H1 (cell line): ENCODE data around the gene PPP6R1. TPM values are rescaled to one million over a fixed set of nuclear protein-coding genes. Genes with fewer than 3 reads are reported as not detected.

Experiments
- CTCF ChIA-PET: fragments of 300-600 bp; sonication (Branson Sonifier 250); formaldehyde crosslinking; loops from one replicate; lab custom pipeline; 2021; ENCODE audit not compliant: partially characterized antibody; lab: Charles Lee
- POLR2A ChIA-PET: fragments of 300-600 bp; sonication (Branson Sonifier 250); formaldehyde crosslinking; loops from one replicate; lab custom pipeline; 2021; ENCODE audit warnings: inconsistent platforms; ENCODE audit not compliant: partially characterized antibody; lab: Charles Lee
- DNase-seq, 2 experiments: peaks; one replicate each; pipeline versions ENCODE4 v3.0.0 to v3.0.0-alpha.2; 2010 to 2022; ENCODE audit warnings: low spot score in 2 of 2, low read depth in 1 of 2, mixed read lengths in 1 of 2
- FAIRE-seq: peaks from 2 replicates; lab custom pipeline; 2011; peaks lifted over from hg19 to GRCh38; lab: Jason Lieb, UNC
- H2AFZ ChIP-seq: 2 replicates; pipeline ENCODE4 v1.8.1; 2012; ENCODE audit warnings: low read length, inconsistent platforms
- H2AK5ac ChIP-seq: 2 replicates; pipeline ENCODE4 v1.6.1; 2013; ENCODE audit warnings: low read depth, low read length
- H2BK120ac ChIP-seq: replicated peaks from 2 replicates; pipeline ENCODE3; 2013; ENCODE audit warnings: low read depth, low read length, inconsistent platforms
- H2BK12ac ChIP-seq: 2 replicates; pipeline ENCODE4 v1.6.1; 2013; ENCODE audit warnings: low read depth, low read length
- H2BK15ac ChIP-seq: 2 replicates; pipeline ENCODE4 v1.6.1; 2013; ENCODE audit warnings: low read length
- H2BK20ac ChIP-seq: 2 replicates; pipeline ENCODE4 v1.6.1; 2013; ENCODE audit warnings: low read length
- H2BK5ac ChIP-seq: 2 replicates; pipeline ENCODE4 v1.6.1; 2013; ENCODE audit warnings: low read depth, low read length
- H3K14ac ChIP-seq: 2 replicates; pipeline ENCODE4 v1.6.1; 2013; ENCODE audit warnings: inconsistent platforms; ENCODE audit not compliant: insufficient read length
- H3K18ac ChIP-seq: 2 replicates; pipeline ENCODE4 v1.6.1; 2013; ENCODE audit warnings: low read length; ENCODE audit errors: extremely low read depth
- H3K23ac ChIP-seq: 2 replicates; pipeline ENCODE4 v1.6.1; 2013; ENCODE audit warnings: inconsistent platforms; ENCODE audit not compliant: insufficient read length
- H3K23me2 ChIP-seq: 2 replicates; pipeline ENCODE4 v1.6.1; 2013; ENCODE audit warnings: low read depth, low read length
- H3K27ac ChIP-seq: 2 replicates; pipeline ENCODE4 v1.6.1; 2011; ENCODE audit warnings: low read depth, low read length, inconsistent platforms
- H3K27me3 ChIP-seq, 4 experiments: replicated peaks in 1 of 4; 1 replicate in 1 of 4; 2 replicates in 3 of 4; pipeline versions ENCODE4 v1.6.1 to v1.8.1; 2011 to 2013; ENCODE audit warnings: low read length in 3 of 4, mild to moderate bottlenecking in 3 of 4, inconsistent platforms in 2 of 4, mixed read lengths in 2 of 4, moderate library complexity in 1 of 4; ENCODE audit not compliant: control insufficient read depth in 3 of 4, insufficient read depth in 3 of 4; ENCODE audit errors: extremely low read depth in 1 of 4
- H3K36me3 ChIP-seq, 4 experiments: 2 replicates each; pipeline versions ENCODE4 v1.6.1 to v1.8.1; 2011 to 2013; ENCODE audit warnings: mild to moderate bottlenecking in 4 of 4, low read length in 3 of 4, moderate library complexity in 2 of 4, control low read depth in 1 of 4, inconsistent platforms in 1 of 4; ENCODE audit not compliant: insufficient read depth in 4 of 4, control insufficient read depth in 2 of 4
- H3K4ac ChIP-seq: replicated peaks from 2 replicates; pipeline ENCODE3; 2013; ENCODE audit warnings: low read length, low read depth, mixed read lengths, inconsistent platforms; ENCODE audit not compliant: insufficient read length
- H3K4me1 ChIP-seq, 4 experiments: replicated peaks in 1 of 4; 1 replicate in 1 of 4; 2 replicates in 3 of 4; pipeline versions ENCODE4 v1.6.1 to v1.8.1; 2011 to 2013; ENCODE audit warnings: low read length in 3 of 4, inconsistent platforms in 2 of 4, mixed read lengths in 1 of 4; ENCODE audit not compliant: insufficient read depth in 4 of 4, control insufficient read depth in 3 of 4
- H3K4me2 ChIP-seq, 2 experiments: 2 replicates each; pipeline versions ENCODE4 v1.6.1 to v1.8.1; 2011 to 2013; ENCODE audit warnings: low read depth in 2 of 2, low read length in 2 of 2, control low read depth in 1 of 2, inconsistent platforms in 1 of 2, mild to moderate bottlenecking in 1 of 2; ENCODE audit not compliant: insufficient read depth in 1 of 2
- H3K4me3 ChIP-seq, 4 experiments: fragments of 200-600, 300-600 bp in 1 of 4; sonication (generic), shearing (Covaris generic), sonication (Bioruptor Twin) in 1 of 4; 2 replicates each; pipeline versions ENCODE4 v1.5.1 to v1.8.1; 2011 to 2016; ENCODE audit warnings: low read length in 4 of 4, low read depth in 3 of 4, control low read depth in 2 of 4, inconsistent platforms in 2 of 4, mild to moderate bottlenecking in 2 of 4, mixed read lengths in 1 of 4, moderate library complexity in 1 of 4; ENCODE audit not compliant: insufficient read depth in 2 of 4; ENCODE audit errors: extremely low read depth in 1 of 4
- H3K56ac ChIP-seq: replicated peaks from 2 replicates; pipeline ENCODE3; 2013; ENCODE audit warnings: low read depth, mild to moderate bottlenecking, mixed read lengths, low read length, inconsistent platforms; ENCODE audit not compliant: insufficient read length
- H3K79me1 ChIP-seq: 2 replicates; pipeline ENCODE4 v1.6.1; 2013; ENCODE audit warnings: low read depth, low read length, control low read depth
- H3K79me2 ChIP-seq, 2 experiments: 2 replicates each; pipeline versions ENCODE4 v1.6.1 to v1.8.1; 2012 to 2013; ENCODE audit warnings: low read length in 2 of 2, mild to moderate bottlenecking in 2 of 2, inconsistent platforms in 1 of 2; ENCODE audit not compliant: insufficient read depth in 2 of 2, control insufficient read depth in 1 of 2
- H3K9ac ChIP-seq, 4 experiments: replicated peaks in 1 of 4; 1 replicate in 1 of 4; 2 replicates in 3 of 4; pipeline versions ENCODE4 v1.6.1 to v1.8.1; 2011 to 2013; ENCODE audit warnings: low read depth in 3 of 4, low read length in 3 of 4, control low read depth in 2 of 4, mild to moderate bottlenecking in 2 of 4, moderate library complexity in 2 of 4, inconsistent platforms in 1 of 4; ENCODE audit errors: extremely low read depth in 1 of 4
- H3K9me3 ChIP-seq, 2 experiments: 2 replicates each; pipeline versions ENCODE4 v1.6.1 to v1.8.1; 2012 to 2013; ENCODE audit warnings: mild to moderate bottlenecking in 2 of 2, moderate library complexity in 2 of 2, control low read depth in 1 of 2, inconsistent platforms in 1 of 2, low read depth in 1 of 2, low read length in 1 of 2, mixed read lengths in 1 of 2; ENCODE audit not compliant: insufficient read depth in 2 of 2
- H4K20me1 ChIP-seq, 2 experiments: replicated peaks in 1 of 2; 2 replicates each; pipeline versions ENCODE3 to v1.8.1; 2011 to 2013; ENCODE audit warnings: inconsistent platforms in 2 of 2, low read length in 2 of 2, mild to moderate bottlenecking in 1 of 2; ENCODE audit not compliant: insufficient read depth in 2 of 2, control insufficient read depth in 1 of 2
- H4K5ac ChIP-seq: 2 replicates; pipeline ENCODE4 v1.6.1; 2013; ENCODE audit warnings: low read length, low read depth, mixed read lengths, inconsistent platforms; ENCODE audit not compliant: insufficient read length
- H4K8ac ChIP-seq: 2 replicates; pipeline ENCODE4 v1.8.0; 2013; ENCODE audit warnings: mild to moderate bottlenecking, moderate library complexity, low read length, inconsistent platforms; ENCODE audit not compliant: insufficient read depth; ENCODE audit errors: extremely low read depth
- H4K91ac ChIP-seq: replicated peaks from 2 replicates; pipeline ENCODE3; 2013; ENCODE audit warnings: low read length, mixed read lengths, inconsistent platforms; ENCODE audit not compliant: insufficient read length
- ATF2 ChIP-seq: IDR thresholded peaks from 2 replicates; pipeline ENCODE4 v1.6.1; 2012; ENCODE audit warnings: low read length, inconsistent platforms
- BCL11A ChIP-seq, 2 experiments: IDR thresholded peaks; one replicate each; pipeline ENCODE4 v1.6.1; 2011; ENCODE audit warnings: low read depth in 2 of 2, low read length in 2 of 2, mild to moderate bottlenecking in 2 of 2
- CBX5 ChIP-seq: fragments of 300-800, 300-1000 bp; sonication (generic); IDR thresholded peaks from 2 replicates; pipeline ENCODE4 v1.7.1; 2016; ENCODE audit warnings: antibody characterized with exemption, low read length, low read depth
- CHD2 ChIP-seq: IDR thresholded peaks from 2 replicates; pipeline ENCODE4 v1.6.1; 2012; ENCODE audit warnings: low read length, improper control_type of control experiment
- GABPA ChIP-seq: IDR thresholded peaks from 2 replicates; pipeline ENCODE4 v1.6.1; 2011; ENCODE audit warnings: mild to moderate bottlenecking, low read length, moderate library complexity, borderline replicate concordance; ENCODE audit not compliant: insufficient read depth
- HDAC2 ChIP-seq, 2 experiments: fragments of 300-600 bp in 1 of 2; sonication (generic) in 1 of 2; IDR thresholded peaks; 2 replicates each; pipeline ENCODE4 v1.6.1; 2011 to 2012; ENCODE audit warnings: low read depth in 2 of 2, low read length in 2 of 2, mild to moderate bottlenecking in 2 of 2, moderate library complexity in 2 of 2, borderline replicate concordance in 1 of 2, inconsistent platforms in 1 of 2
- POLR2A ChIP-seq, 2 experiments: IDR thresholded peaks; 1 replicate in 1 of 2; 2 replicates in 1 of 2; pipeline ENCODE4 v1.6.1; 2011; ENCODE audit warnings: low read depth in 2 of 2, low read length in 2 of 2, mild to moderate bottlenecking in 2 of 2; ENCODE audit errors: control extremely low read depth in 1 of 2
- POLR2AphosphoS5 ChIP-seq: IDR thresholded peaks from 2 replicates; pipeline ENCODE4 v1.6.1; 2011; ENCODE audit warnings: low read depth, low read length
- SIN3A ChIP-seq, 2 experiments: IDR thresholded peaks in 1 of 2; conservative IDR thresholded peaks in 1 of 2; 2 replicates each; pipeline ENCODE4 v1.6.1; 2011 to 2012; ENCODE audit warnings: low read length in 2 of 2, improper control_type of control experiment in 1 of 2, low read depth in 1 of 2, mild to moderate bottlenecking in 1 of 2
- SIX5 ChIP-seq: IDR thresholded peaks from 2 replicates; pipeline ENCODE4 v1.6.1; 2011; ENCODE audit warnings: mild to moderate bottlenecking, low read depth, low read length
- SP1 ChIP-seq: IDR thresholded peaks from 2 replicates; pipeline ENCODE4 v1.6.1; 2011; ENCODE audit warnings: low read depth, low read length
- TBP ChIP-seq: IDR thresholded peaks from 2 replicates; pipeline ENCODE4 v1.6.1; 2011; ENCODE audit warnings: low read depth, low read length, improper control_type of control experiment
- YY1 ChIP-seq: IDR thresholded peaks from 2 replicates; pipeline ENCODE4 v1.6.1; 2011; ENCODE audit warnings: low read depth, mild to moderate bottlenecking, low read length
- WGBS, 2 experiments: shearing (Covaris generic) in 1 of 2; methylation state at CpG; one replicate each; pipeline versions ENCODE4 v1.1.6 to v1.1.7; 2013 to 2015; ENCODE audit warnings: low lambda C conversion rate in 2 of 2, mixed read lengths in 2 of 2, inconsistent platforms in 1 of 2, low coverage in 1 of 2, missing lambda C conversion rate in 1 of 2; ENCODE audit not compliant: insufficient replicate concordance in 2 of 2, insufficient coverage in 1 of 2, insufficient read length in 1 of 2; ENCODE audit errors: extremely low coverage in 1 of 2, missing lambda C conversion rate in 1 of 2; 5-methylcytosine and 5-hydroxymethylcytosine counted together
- polyA plus RNA-seq, 7 experiments: library from polyadenylated mRNA; depleted of rRNA in 3 of 7; stranded (reverse) in 5 of 7; unstranded in 2 of 7; fragments of >200 nt in 5 of 7; fragments of 200-250 nt in 2 of 7; gene quantifications; 1 replicate in 5 of 7; 2 replicates in 1 of 7; 4 replicates in 1 of 7; pipeline versions ENCODE4 v1.2.1 to v1.2.3, GENCODE V29; 2011 to 2013; ENCODE audit warnings: missing spikeins in 2 of 7, mixed read lengths in 2 of 7
- total RNA-seq: library from RNA; stranded (reverse); fragmentation: NEBNext Ultra II Directional; extraction: Animal tissue kit (Norgen Biotek cat#: 25700); gene quantifications from 2 replicates; pipeline ENCODE4 v1.2.1, GENCODE V29; 2021

The PPP6R1 gene
- total and polyA plus RNA-seq, 2 of the 8 experiments (the other 6 are each of a cell fraction or from before 2014, with no cell fraction given) = 36.4 to 74.4 TPM

DNA sequence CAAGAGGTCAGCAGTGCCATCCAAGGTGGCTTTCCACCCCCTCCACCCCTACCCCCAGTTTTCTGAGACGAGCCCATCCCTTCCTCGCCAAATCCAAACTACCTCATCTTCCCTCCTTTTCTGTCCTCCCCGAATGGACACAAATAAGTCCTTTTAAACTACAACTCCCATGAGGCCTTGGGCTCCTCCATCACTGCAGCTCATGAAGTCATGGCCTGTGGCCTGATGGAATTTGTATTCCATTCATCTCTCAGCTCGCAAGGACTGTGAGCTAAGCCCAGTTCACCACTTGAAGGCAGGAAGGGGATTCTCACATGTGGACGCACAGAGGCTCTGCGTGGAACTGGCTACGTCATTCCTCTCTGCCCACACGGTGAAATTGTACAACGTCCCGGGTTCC is 62.0 kb downstream of the PPP6R1 start:
- Histone ChIP-seq H3K14ac (no peak overlapping the region), H2BK15ac (no peak overlapping the region), H4K5ac (no peak overlapping the region), H3K9ac (no peak overlapping the region), H3K4ac (no peak overlapping the region), H4K91ac (no peak overlapping the region), H3K4me3 (no peak overlapping the region), H2AFZ (no peak overlapping the region), H3K23me2 (no peaks in the 10 kb centered on the region; the same call in 1 of the 2 replicates), H3K27ac (no peak overlapping the region), H4K20me1 (no peaks in the 10 kb centered on the region), H3K79me2 (no peaks in the 10 kb centered on the region), H2BK5ac (no peak overlapping the region), H3K4me2 (no peak overlapping the region), H3K23ac (no peak overlapping the region), H3K9me3 (no peaks in the 10 kb centered on the region), H3K79me1 (no peaks in the 10 kb centered on the region), H2AK5ac (no peak overlapping the region), H3K4me1 (no peaks in the 10 kb centered on the region), H3K36me3 (no peaks in the 10 kb centered on the region), H3K56ac (no peak overlapping the region), H2BK120ac (no peak overlapping the region), H2BK12ac (no peak overlapping the region), H3K27me3 (no peaks in the 10 kb centered on the region), H3K18ac (no peak overlapping the region), H2BK20ac (no peak overlapping the region), H4K8ac (no peak overlapping the region; the same call in 1 of the 2 replicates)
- CTCF ChIA-PET = interaction anchor here (0.7 to 1.7 kb wide), 3 partner anchors 31 to 296 kb away, joined by 3 to 6 read pairs (median 4); partner anchors contain the start of gene DNAAF3
- no peak for DNase-seq
- POLR2A ChIA-PET = no interaction called here
- no peak for FAIRE-seq
- WGBS, 2 experiments = 86% methylated on average over 10 of the region's 10 CpGs; no CpG with 5 or more reads in 1 of the 2 experiments
- no peak for TF ChIP-seq SIN3A (conservative IDR thresholded peaks at IDR 0.05 in 1 of 2, IDR thresholded peaks at IDR 0.05 in 1 of 2; ENCODE audit: low read depth in 1 of 2, low read length in 2 of 2)
- TF ChIP-seq BCL11A (IDR thresholded peaks at IDR 0.05; ENCODE audit: low read depth in 2 of 2, low read length in 2 of 2) = no peak
- TF ChIP-seq TBP = no peak
- no peak for TF ChIP-seq SP1
- TF ChIP-seq GABPA = no peak
- TF ChIP-seq POLR2AphosphoS5 = no peak
- TF ChIP-seq CHD2 = no peak
- no peak for TF ChIP-seq HDAC2 (IDR thresholded peaks at IDR 0.05; ENCODE audit: borderline replicate concordance in 1 of 2, low read depth in 2 of 2, low read length in 2 of 2)
- TF ChIP-seq POLR2A (IDR thresholded peaks at IDR 0.05; ENCODE audit: control extremely low read depth in 1 of 2, low read depth in 2 of 2, low read length in 2 of 2) = no peak
- 0 out of 2 replicates have a peak, but pooled peaks have one; percentile 20 for TF ChIP-seq YY1
- TF ChIP-seq SIX5 = peak; percentile 86
- TF ChIP-seq ATF2 = no peak
- no peak for TF ChIP-seq CBX5
